Measurements from ENCODE around the gene IFNA4.
"Not testable (repeated sequence)": the region's sequence is repeated elsewhere in the genome, so short reads cannot be mapped to it uniquely, and the experiment has no call there.

The IFNA4 gene

DNA sequence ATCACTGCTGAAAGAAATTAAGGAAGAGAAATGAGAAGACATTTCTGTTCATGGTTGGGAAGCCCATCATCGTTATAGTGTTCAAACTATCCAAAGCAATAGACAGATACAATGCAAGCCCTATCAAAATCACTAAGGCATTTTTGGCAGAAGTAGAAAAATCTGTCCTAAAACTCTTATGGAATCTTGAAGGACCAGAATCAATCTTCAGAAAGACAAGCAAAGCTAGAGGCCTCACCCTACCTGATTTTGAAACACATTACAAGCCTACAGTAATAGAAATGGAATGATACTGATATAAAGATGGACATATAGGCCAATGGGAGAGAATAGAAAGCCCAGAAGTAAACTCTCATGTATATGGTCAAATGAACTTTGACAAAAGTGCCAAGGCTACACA, 16.0 kb downstream of the IFNA4 start:
- no peak overlapping the region for H3K27ac ChIP-seq
- TF ChIP-seq, protein P1, sequence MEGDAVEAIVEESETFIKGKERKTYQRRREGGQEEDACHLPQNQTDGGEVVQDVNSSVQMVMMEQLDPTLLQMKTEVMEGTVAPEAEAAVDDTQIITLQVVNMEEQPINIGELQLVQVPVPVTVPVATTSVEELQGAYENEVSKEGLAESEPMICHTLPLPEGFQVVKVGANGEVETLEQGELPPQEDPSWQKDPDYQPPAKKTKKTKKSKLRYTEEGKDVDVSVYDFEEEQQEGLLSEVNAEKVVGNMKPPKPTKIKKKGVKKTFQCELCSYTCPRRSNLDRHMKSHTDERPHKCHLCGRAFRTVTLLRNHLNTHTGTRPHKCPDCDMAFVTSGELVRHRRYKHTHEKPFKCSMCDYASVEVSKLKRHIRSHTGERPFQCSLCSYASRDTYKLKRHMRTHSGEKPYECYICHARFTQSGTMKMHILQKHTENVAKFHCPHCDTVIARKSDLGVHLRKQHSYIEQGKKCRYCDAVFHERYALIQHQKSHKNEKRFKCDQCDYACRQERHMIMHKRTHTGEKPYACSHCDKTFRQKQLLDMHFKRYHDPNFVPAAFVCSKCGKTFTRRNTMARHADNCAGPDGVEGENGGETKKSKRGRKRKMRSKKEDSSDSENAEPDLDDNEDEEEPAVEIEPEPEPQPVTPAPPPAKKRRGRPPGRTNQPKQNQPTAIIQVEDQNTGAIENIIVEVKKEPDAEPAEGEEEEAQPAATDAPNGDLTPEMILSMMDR (IDR thresholded peaks at IDR 0.05), result no peak
- H3K4me3 ChIP-seq, result no peak overlapping the region
- no peak for DNase-seq (ENCODE audit: low spot score)

GRCh38 chr9:21166560-21166959, 20.8 kb downstream of the IFNA4 start, which contains the start of gene IFNA21:
IFNA21 (minus strand) TSS chr9:21166660; CDS start chr9:21166612, 48 bp downstream.
- not testable (repeated sequence) for DNase-seq (ENCODE audit: low spot score); H3K27ac ChIP-seq; H3K4me3 ChIP-seq

DNA sequence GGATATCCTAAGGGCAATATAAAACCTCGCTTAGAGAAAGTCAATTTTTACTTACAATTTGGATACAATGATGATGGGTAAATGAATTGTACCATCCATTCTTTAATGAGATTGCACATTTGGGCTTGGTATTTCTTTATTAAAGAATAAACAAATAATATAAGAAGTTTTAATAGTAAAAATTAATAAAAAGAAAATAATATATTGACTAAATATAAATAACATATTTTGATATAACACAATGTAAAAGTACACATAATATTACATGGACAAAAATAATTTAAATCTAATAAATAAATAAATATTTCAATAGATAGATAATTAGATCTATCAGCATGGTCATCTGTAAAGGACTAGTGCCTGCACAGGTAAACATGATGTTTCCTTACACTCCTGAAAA, 21.9 kb downstream of the IFNA4 start:
- Histone ChIP-seq H3K4me3 (no peak overlapping the region), H3K27ac (no peak overlapping the region)
- DNase-seq (ENCODE audit: low spot score), result no peak
- TF ChIP-seq, protein P1 (IDR thresholded peaks at IDR 0.05), result no peak

GRCh38 chr9:21160178-21160577, 27.2 kb downstream of the IFNA4 start:
- TF ChIP-seq, protein P1 (IDR thresholded peaks at IDR 0.05), result no peak
- Histone ChIP-seq H3K4me3 (no peak overlapping the region), H3K27ac (no peak overlapping the region)
- no peak for DNase-seq (ENCODE audit: low spot score)

DNA sequence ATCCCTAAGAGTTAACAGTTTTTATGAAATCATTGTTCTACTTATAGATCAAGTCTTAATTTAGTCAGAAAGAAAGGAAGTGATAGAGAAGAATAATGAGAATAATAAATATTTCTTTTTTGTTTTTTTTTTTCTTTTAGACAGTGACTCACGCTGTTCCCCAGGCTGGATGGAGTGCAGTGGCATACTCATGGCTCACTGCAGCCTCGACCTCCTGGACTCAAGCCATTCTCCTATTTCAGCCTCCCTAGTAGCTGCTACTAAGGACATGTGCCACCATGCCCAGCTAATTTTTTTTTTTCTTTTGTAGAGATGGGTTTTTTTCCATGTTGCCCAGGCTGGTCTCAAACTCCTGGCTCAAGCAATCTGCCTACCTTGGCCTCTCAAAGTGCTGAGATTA, 31.9 kb downstream of the IFNA4 start:
- TF ChIP-seq, protein P1 (IDR thresholded peaks at IDR 0.05), result no peak
- Histone ChIP-seq H3K4me3 (no peak overlapping the region), H3K27ac (no peak overlapping the region)
- DNase-seq (ENCODE audit: low spot score), result no peak

- TF ChIP-seq, protein P1 (IDR thresholded peaks at IDR 0.05), result no peak
- DNase-seq (ENCODE audit: low spot score), result no peak
- Histone ChIP-seq H3K4me3 (no peak overlapping the region), H3K27ac (no peak overlapping the region)
These were observed 33.3 kb downstream of the IFNA4 start for GRCh38 chr9:21154018-21154608.

DNA sequence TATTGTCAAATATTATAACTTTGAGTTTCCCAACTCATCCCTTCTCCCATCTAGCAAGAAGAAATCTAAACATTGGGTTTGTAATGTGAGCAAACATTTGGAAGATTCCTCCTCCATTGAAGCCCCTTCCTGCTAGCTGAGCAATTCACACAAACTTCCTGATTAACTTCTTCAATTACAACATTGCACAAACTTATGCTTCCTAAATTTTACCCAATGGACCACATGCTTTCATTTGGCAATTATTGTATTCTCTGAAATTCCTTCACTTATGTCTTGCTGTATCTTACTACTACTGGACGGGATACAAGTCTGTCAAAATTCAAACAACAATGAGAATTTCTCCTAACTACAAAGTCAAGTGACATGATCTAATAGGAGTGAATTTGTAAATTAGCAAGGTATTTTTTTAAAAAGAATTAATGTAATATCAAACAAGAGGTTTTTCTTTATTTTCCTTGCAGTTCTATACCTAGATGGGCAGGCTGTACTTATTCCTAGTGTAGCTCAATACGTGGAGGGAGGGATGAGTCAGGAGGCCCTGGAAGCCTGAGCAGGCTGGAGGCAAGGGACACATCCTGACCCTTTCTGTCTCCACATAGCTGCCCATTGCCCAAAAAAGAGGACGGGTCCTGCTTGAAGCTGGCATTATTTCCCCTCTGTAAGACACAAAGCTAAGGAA, 33.9 kb downstream of the IFNA4 start:
- H3K4me3 ChIP-seq, result no peak overlapping the region
- no peak for DNase-seq (ENCODE audit: low spot score)
- H3K27ac ChIP-seq, result no peak overlapping the region
- TF ChIP-seq, protein P1 (IDR thresholded peaks at IDR 0.05), result no peak

All from coronary artery (tissue), 2 donors.